ENCODE results near the gene CPLANE1. TPM values are rescaled to one million over a fixed set of nuclear protein-coding genes. Genes with fewer than 3 reads are reported as not detected.

The CPLANE1 gene
- total and polyA plus RNA-seq, 2 donors (not counting 3 experiments of a cell fraction or from before 2014, with no cell fraction given) = 4.6 to 21.5 TPM

DNA sequence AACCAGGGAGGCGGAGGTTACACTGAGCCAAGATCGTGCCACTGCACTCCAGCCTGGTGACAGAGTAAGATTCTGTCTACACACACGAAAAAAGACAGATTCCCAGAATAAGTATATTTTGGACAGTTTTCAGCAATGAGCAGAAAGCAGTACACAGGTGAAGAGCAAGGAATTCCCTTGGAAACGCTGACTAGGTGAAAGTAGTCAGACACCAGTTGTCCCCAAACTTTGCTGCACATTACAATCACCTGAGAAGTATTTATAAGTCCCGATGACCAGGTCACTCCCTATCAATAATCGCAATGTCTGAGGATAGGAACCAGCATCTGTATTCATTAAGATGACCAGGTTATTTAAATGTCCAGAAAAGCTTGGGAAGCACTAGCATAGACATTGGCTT lies 78.3 kb downstream of the CPLANE1 start:
- Histone ChIP-seq H3K36me3 (ENCODE audit: control insufficient read depth in 2 of 2, extremely low read depth in 1 of 2, insufficient read depth in 2 of 2, low read length in 2 of 2) (peaks cover 4 to 10% of the 10 kb centered on the region in 2 experiments), H3K4me3 (replicated peaks in 1 of 3; ENCODE audit: insufficient read depth in 1 of 3, low read depth in 1 of 3, low read length in 3 of 3) (no peak overlapping the region), H3K79me2 (ENCODE audit: control insufficient read depth, insufficient read depth, low read length) (no peaks in the 10 kb centered on the region), H3K9ac (replicated peaks; ENCODE audit: extremely low read depth, insufficient read depth, low read length) (no peak overlapping the region), H3K27me3 (ENCODE audit: control insufficient read depth in 2 of 2, insufficient read depth in 2 of 2, low read length in 2 of 2) (no peaks in the 10 kb centered on the region), H4K20me1 (replicated peaks; ENCODE audit: control insufficient read depth, extremely low read depth, insufficient read depth, low read length) (no peaks in the 10 kb centered on the region), H3K9me1 (replicated peaks; ENCODE audit: control insufficient read depth, extremely low read depth, insufficient read depth, low read length) (no peaks in the 10 kb centered on the region), H2AFZ (ENCODE audit: low read depth, low read length) (no peak overlapping the region), H3K4me1 (ENCODE audit: control insufficient read depth, extremely low read depth, insufficient read depth, low read length) (no peaks in the 10 kb centered on the region), H3K9me3 (replicated peaks; ENCODE audit: control insufficient read depth, insufficient read depth, low read length) (no peaks in the 10 kb centered on the region), H3K27ac (ENCODE audit: insufficient read depth, low read depth, low read length) (no peak overlapping the region), H3K4me2 (ENCODE audit: insufficient read depth, low read length) (no peak overlapping the region)
- TF ChIP-seq EZH2 (IDR thresholded peaks at IDR 0.05; ENCODE audit: borderline replicate concordance, low read depth, low read length, severe bottlenecking) (no peak), FOS (IDR thresholded peaks at IDR 0.05; ENCODE audit: borderline replicate concordance, insufficient read depth, low read length) (no peak), JUN (IDR thresholded peaks at IDR 0.05; ENCODE audit: borderline replicate concordance, insufficient read depth, insufficient read length, low read depth) (no peak)
- FAIRE-seq = no peak
- DNase-seq (ENCODE audit: low read depth, low spot score) = no peak
- ChIA-PET POLR2A (no interaction called here), CTCF (no interaction called here)
- dilution Hi-C loops (cut with MboI; ENCODE audit: extremely low pct_ligation_motif_present, low sequenced_read_pairs) (no loop called here), intact Hi-C loops (cut with micrococcal nuclease) (no loop called here)
- no TSS peak for BruUV-seq (replicated peaks)

GRCh38 chr5:37166197-37166596 lies 83.0 kb downstream of the CPLANE1 start:
- DNase-seq (ENCODE audit: low read depth, low spot score) = no peak
- H3K9ac ChIP-seq (replicated peaks; ENCODE audit: extremely low read depth, insufficient read depth, low read length) = no peak overlapping the region
- H3K4me3 ChIP-seq (replicated peaks in 1 of 3; ENCODE audit: insufficient read depth in 1 of 3, low read depth in 1 of 3, low read length in 3 of 3) = no peak overlapping the region
- no peaks in the 10 kb centered on the region for H3K4me1 ChIP-seq (ENCODE audit: control insufficient read depth, extremely low read depth, insufficient read depth, low read length)
- H3K36me3 ChIP-seq (ENCODE audit: control insufficient read depth in 2 of 2, extremely low read depth in 1 of 2, insufficient read depth in 2 of 2, low read length in 2 of 2) = peaks cover 2 to 6% of the 10 kb centered on the region in 2 experiments
- H3K4me2 ChIP-seq (ENCODE audit: insufficient read depth, low read length) = no peak overlapping the region
- H2AFZ ChIP-seq (ENCODE audit: low read depth, low read length) = no peak overlapping the region
- no peak overlapping the region for H3K27ac ChIP-seq (ENCODE audit: insufficient read depth, low read depth, low read length)
- H4K20me1 ChIP-seq (replicated peaks; ENCODE audit: control insufficient read depth, extremely low read depth, insufficient read depth, low read length) = no peaks in the 10 kb centered on the region
- no peaks in the 10 kb centered on the region for H3K9me3 ChIP-seq (replicated peaks; ENCODE audit: control insufficient read depth, insufficient read depth, low read length)
- no peaks in the 10 kb centered on the region for H3K79me2 ChIP-seq (ENCODE audit: control insufficient read depth, insufficient read depth, low read length)
- dilution Hi-C loops (cut with MboI; ENCODE audit: extremely low pct_ligation_motif_present, low sequenced_read_pairs) = no loop called here
- H3K27me3 ChIP-seq (ENCODE audit: control insufficient read depth in 2 of 2, insufficient read depth in 2 of 2, low read length in 2 of 2) = no peaks in the 10 kb centered on the region
- FAIRE-seq = no peak
- intact Hi-C loops (cut with micrococcal nuclease) = no loop called here
- BruUV-seq (replicated peaks) = no TSS peak
- POLR2A ChIA-PET = no interaction called here
- TF ChIP-seq POLR2AphosphoS5 (IDR thresholded peaks at IDR 0.05; ENCODE audit: insufficient read depth, low read depth, low read length) (no peak), JUN (IDR thresholded peaks at IDR 0.05; ENCODE audit: borderline replicate concordance, insufficient read depth, insufficient read length, low read depth) (no peak), FOS (IDR thresholded peaks at IDR 0.05; ENCODE audit: borderline replicate concordance, insufficient read depth, low read length) (no peak), GATA2 (IDR thresholded peaks at IDR 0.05; ENCODE audit: insufficient read depth, insufficient read length, low read depth, low read length) (no peak), POLR2A (IDR thresholded peaks at IDR 0.05; ENCODE audit: low read depth, low read length) (no peak), MYC (IDR thresholded peaks at IDR 0.05; ENCODE audit: low read depth, low read length) (no peak), CTCF (IDR thresholded peaks at IDR 0.05; ENCODE audit: extremely low read depth in 1 of 2, insufficient read depth in 1 of 2, low read depth in 1 of 2, low read length in 2 of 2) (no peak), EZH2 (IDR thresholded peaks at IDR 0.05; ENCODE audit: borderline replicate concordance, low read depth, low read length, severe bottlenecking) (no peak)
- TF ChIP-seq, protein P1, sequence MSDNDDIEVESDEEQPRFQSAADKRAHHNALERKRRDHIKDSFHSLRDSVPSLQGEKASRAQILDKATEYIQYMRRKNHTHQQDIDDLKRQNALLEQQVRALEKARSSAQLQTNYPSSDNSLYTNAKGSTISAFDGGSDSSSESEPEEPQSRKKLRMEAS (IDR thresholded peaks at IDR 0.05; ENCODE audit: insufficient read depth, insufficient read length) = no peak
- H3K9me1 ChIP-seq (replicated peaks; ENCODE audit: control insufficient read depth, extremely low read depth, insufficient read depth, low read length) = no peaks in the 10 kb centered on the region
- CTCF ChIA-PET = no interaction called here
